ENCODE data around the gene MYO1H.

- TF ChIP-seq, protein P1, sequence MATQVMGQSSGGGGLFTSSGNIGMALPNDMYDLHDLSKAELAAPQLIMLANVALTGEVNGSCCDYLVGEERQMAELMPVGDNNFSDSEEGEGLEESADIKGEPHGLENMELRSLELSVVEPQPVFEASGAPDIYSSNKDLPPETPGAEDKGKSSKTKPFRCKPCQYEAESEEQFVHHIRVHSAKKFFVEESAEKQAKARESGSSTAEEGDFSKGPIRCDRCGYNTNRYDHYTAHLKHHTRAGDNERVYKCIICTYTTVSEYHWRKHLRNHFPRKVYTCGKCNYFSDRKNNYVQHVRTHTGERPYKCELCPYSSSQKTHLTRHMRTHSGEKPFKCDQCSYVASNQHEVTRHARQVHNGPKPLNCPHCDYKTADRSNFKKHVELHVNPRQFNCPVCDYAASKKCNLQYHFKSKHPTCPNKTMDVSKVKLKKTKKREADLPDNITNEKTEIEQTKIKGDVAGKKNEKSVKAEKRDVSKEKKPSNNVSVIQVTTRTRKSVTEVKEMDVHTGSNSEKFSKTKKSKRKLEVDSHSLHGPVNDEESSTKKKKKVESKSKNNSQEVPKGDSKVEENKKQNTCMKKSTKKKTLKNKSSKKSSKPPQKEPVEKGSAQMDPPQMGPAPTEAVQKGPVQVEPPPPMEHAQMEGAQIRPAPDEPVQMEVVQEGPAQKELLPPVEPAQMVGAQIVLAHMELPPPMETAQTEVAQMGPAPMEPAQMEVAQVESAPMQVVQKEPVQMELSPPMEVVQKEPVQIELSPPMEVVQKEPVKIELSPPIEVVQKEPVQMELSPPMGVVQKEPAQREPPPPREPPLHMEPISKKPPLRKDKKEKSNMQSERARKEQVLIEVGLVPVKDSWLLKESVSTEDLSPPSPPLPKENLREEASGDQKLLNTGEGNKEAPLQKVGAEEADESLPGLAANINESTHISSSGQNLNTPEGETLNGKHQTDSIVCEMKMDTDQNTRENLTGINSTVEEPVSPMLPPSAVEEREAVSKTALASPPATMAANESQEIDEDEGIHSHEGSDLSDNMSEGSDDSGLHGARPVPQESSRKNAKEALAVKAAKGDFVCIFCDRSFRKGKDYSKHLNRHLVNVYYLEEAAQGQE (IDR thresholded peaks at IDR 0.05; ENCODE audit: insufficient read depth in 1 of 2, low read depth in 2 of 2, low read length in 2 of 2): no peak
- TF ChIP-seq POLR2AphosphoS5 (IDR thresholded peaks at IDR 0.05; ENCODE audit: low read depth, low read length) (no peak), SIN3A (IDR thresholded peaks at IDR 0.05; ENCODE audit: borderline replicate concordance, insufficient read depth, low read length) (no peak)
These were observed 135.6 kb downstream of the MYO1H start for GRCh38 chr12:109483346-109483745.

All from PFSK-1 (cell line).